ENCODE measurements around the gene TMEM51.

TMEM51 gene

GRCh38 chr1:15246960-15247614 lies 93.5 kb downstream of the TMEM51 start, which contains the start of gene FHAD1:
Gene FHAD1 (plus strand): TSS chr1:15247223. CDS start chr1:15251785, 4,562 bp downstream.
- no peak for DNase-seq (ENCODE audit: low spot score)

- no peak for DNase-seq (ENCODE audit: low spot score)
Measured at GRCh38 chr1:15248216-15248615, 94.7 kb downstream of the TMEM51 start.

- no peak for DNase-seq (ENCODE audit: low spot score)
Measured at GRCh38 chr1:15249081-15249480, 95.5 kb downstream of the TMEM51 start.

GRCh38 chr1:15251857-15252835 lies 98.6 kb downstream of the TMEM51 start:
- DNase-seq (ENCODE audit: low spot score) = no peak

GRCh38 chr1:15254559-15254958 lies 101.0 kb downstream of the TMEM51 start:
- no peak for DNase-seq (ENCODE audit: low spot score)

- DNase-seq (ENCODE audit: low spot score) = no peak
Measured at GRCh38 chr1:15255582-15256149, 102.1 kb downstream of the TMEM51 start.

GRCh38 chr1:15256584-15256983 lies 103.0 kb downstream of the TMEM51 start:
- DNase-seq (ENCODE audit: low spot score) = no peak

GRCh38 chr1:15257309-15257708 lies 103.8 kb downstream of the TMEM51 start:
- DNase-seq (ENCODE audit: low spot score) = no peak

- DNase-seq (ENCODE audit: low spot score) = no peak
Measured at GRCh38 chr1:15258833-15259621, 105.5 kb downstream of the TMEM51 start.

- DNase-seq (ENCODE audit: low spot score) = no peak
Measured at GRCh38 chr1:15259622-15260007, 106.1 kb downstream of the TMEM51 start.

GRCh38 chr1:15260418-15261154 lies 107.0 kb downstream of the TMEM51 start:
- no peak for DNase-seq (ENCODE audit: low spot score)

GRCh38 chr1:15261155-15262002 lies 107.8 kb downstream of the TMEM51 start:
- peak; percentile 36 for DNase-seq (ENCODE audit: low spot score)

GRCh38 chr1:15262003-15262377 lies 108.4 kb downstream of the TMEM51 start:
- no peak for DNase-seq (ENCODE audit: low spot score)

- no peak for DNase-seq (ENCODE audit: low spot score)
Measured at GRCh38 chr1:15262706-15263105, 109.2 kb downstream of the TMEM51 start.

GRCh38 chr1:15264769-15265168 lies 111.2 kb downstream of the TMEM51 start:
- no peak for DNase-seq (ENCODE audit: low spot score)

All from putamen (tissue), 1 donor.